CD4-positive, alpha-beta T cell treated with Interleukin-10 for 1 hour (primary cell): ENCODE results near the gene RPAP3.
"Not testable (repeated sequence)": the region's sequence is repeated elsewhere in the genome, so short reads cannot be mapped to it uniquely, and the experiment has no call there.

Experiments used
- DNase-seq: peaks from one replicate; pipeline ENCODE4 v3.0.0-alpha.2; 2020

Gene RPAP3

GRCh38 chr12:47717443-47718193 is 11.8 kb upstream of the RPAP3 start:
- peak; percentile 61 for DNase-seq

- DNase-seq, result no peak
These were observed 11.2 kb upstream of the RPAP3 start for GRCh38 chr12:47717046-47717442.

DNA sequence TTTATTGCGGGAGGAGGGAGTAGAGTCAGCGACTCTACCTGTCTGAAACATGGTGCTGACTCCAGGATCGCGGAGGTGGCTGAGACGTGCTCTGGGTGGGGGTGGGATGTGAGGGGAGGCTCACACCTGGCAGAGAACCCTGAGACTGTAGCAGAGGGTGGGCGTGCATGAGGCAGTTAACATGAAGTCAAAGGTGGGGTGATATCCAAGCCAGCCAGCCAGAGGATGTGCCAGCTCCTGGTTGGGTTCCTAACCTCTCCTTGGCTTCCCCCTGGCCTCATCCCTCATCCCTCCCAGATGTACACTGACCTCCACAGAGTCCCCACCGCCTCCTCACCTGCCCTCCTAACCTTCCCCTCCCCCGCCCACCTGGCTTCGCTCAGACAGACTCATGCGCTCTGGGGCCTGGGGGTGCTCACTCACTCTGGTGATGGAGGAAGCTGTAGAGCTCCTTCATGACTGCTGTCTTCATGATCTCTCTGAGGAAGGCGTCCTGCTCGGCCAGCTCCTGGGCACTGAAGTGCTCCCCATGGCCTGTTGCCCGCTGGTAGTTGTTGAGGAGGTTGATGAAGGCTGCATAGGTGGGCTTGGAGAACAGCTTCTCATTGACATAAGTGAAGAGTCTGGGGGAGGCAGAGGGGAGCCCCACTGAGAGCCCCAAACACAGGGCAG is 10.2 kb upstream of the RPAP3 start:
- DNase-seq, result no peak

GRCh38 chr12:47715393-47715876 is 9.6 kb upstream of the RPAP3 start:
- DNase-seq, result peak; percentile 84

DNA sequence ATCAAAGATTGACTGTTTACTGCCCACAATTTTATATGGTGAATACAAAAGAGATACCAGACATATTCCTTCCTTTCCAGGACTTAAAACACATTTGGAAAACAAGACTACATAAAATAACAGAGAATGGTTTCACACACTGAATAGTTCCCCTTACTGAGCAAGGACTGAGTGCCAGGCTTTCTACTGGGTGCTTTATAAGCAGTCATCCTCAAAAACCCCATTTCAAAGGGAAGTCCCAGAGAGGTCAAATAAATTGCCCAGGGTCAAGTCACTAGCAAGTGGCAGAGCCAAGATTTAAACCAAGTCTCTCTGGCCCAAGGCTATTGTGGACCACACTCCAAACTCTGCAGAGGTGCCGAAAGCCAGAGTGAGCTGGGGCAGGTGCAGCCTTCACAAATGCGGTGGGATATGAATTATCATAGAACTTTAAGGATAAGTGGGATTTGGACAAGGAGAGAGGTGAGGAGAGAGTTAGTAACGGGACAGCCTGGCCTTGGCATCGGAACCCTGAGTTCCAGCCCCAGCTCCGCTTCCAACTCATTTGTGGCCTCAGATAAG is 9.1 kb upstream of the RPAP3 start:
- DNase-seq, result no peak

DNA sequence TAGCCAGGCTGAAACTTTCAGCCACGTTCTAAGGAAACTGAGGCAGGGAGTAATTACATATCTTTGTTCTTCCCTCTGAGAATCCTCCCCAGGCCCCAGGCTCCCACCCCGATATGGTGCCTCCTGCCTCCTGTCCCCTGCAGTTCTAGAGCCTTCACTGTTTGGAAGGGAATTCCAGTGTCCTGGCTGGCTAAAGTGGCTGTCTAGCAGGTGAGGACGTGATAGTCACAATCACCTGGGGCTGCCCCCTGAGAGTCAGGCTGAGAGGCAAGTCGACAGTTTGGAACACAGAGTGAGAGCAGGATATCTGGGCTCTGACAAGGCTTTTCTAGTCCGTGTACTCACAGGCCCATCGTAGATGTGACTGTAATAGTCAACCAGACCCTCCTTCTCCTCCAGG is 6.3 kb upstream of the RPAP3 start:
- DNase-seq, result no peak

DNA sequence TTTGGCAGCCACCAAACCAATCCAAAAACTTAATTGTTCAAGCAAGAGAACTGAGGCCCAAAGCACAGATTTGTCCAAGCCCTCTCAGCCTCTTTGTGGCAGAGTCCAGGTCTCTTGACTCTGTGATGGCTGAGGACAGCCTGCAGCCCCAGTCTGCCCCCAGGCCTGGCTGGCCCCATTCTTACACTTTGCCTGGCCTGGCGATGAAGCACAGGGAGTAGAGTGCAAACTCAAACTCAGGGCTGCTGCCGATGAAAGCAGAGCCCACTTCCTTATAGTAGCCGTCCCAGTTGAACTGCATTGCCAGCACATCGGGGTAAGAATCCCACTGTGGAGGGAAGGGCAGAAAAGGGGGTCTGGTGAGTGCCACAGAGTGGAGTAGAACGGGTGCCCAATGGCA is 5.6 kb upstream of the RPAP3 start:
- DNase-seq, result no peak

DNA sequence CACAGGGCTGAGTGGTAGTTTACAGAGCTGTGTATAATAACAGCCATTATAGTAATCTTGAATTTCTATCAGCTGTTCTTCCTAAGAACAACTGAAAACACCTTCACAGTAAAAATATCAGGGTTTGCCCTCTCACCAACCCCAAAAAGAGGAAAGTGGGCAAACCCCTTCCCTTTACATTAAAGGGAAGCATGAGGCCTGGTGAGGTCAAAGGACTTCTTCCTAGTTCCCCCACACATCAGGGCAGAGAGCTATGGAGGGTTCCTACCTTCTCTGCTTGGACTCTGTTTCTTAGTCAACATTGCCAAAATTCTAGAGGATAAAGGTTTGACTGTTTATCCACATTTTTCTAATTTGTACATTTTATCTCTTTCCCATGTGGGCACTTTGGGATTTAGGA is 4.4 kb upstream of the RPAP3 start:
- no peak for DNase-seq

DNA sequence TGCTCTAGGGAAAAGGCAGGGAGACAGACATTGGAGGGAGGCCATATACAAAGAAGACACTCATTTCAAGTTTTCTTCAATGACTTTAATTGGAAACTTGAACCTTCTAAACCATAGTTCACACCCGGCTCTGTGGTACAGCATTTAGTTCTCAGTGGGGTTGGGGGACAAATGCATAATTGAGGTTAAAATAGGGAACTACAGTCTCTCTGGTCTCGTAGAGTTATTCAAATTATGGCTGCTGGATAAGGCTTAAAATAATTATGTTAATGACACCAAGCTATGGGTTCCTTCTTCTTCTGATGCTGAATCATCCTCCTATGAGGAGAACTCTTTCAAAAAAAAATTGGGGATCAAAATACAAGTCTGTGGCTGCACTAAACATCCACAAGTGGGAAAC is 3.8 kb upstream of the RPAP3 start:
- no peak for DNase-seq

DNA sequence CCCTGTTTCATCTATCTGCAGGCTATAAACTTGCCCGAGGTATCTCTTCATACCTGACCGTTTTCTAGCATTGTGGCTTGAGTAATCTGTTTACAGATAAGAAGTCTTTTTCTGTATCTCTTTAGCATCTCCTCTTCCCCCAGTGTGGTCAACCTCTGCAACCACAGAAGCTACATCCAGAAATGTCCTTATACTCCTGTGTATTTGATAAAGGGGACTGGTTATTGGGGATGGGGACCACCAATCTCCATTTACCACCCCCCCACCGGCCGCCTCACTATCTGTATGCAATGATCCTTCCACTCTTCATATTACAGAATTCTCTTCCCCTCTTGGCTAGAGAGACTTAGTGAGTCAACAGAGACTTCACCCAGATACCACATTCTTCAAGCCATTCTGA is 3.4 kb upstream of the RPAP3 start:
- DNase-seq, result no peak

DNA sequence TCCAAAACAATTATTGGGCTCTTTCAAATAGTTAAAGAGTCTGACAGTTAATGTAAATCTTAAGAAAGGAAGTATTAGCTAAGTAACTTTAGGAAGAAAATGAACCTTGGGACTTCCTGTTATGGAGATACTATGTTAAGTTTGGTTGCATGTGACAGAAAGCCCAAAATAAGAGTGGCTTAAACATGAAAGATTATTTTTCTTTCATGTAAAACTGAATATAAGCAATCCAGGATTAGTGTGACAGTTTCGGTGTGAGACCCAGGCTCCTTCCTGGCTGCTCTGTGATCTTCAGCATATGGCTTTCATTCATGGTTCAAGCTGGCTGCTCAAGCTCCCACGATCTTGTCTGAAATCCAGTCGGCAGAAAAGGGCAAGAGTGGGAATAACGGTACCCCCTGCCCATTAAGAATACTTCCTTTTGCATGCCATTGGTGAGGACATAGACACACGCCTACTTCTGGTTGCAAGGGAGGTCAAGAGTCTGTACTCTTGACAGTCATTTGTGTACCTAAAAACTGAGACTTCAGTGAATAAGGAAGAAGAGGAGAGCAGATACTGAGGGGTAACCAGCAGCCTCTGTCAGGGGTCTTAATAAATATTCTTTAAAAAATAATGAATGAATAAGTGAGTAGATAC is 2.2 kb upstream of the RPAP3 start:
- no peak for DNase-seq

- no peak for DNase-seq
These were observed 1.5 kb upstream of the RPAP3 start for GRCh38 chr12:47707355-47707754.

DNA sequence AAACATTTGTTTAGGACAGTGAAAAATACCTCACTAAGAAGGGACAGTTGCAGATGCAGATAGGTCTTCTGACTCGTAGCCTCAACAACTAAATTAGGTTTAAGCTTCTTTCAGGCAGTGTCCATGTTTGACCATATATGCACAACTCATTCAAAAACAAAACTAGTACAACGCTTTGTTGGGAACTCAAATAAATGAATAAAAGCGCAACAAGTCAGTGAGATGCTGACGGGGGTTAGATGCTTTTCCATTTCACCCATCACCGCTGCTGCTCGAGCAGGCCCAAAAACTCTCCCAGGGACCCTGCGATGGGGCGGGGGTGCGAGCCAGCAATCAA is 633 bp downstream of the RPAP3 start:
- DNase-seq, result no peak

DNA sequence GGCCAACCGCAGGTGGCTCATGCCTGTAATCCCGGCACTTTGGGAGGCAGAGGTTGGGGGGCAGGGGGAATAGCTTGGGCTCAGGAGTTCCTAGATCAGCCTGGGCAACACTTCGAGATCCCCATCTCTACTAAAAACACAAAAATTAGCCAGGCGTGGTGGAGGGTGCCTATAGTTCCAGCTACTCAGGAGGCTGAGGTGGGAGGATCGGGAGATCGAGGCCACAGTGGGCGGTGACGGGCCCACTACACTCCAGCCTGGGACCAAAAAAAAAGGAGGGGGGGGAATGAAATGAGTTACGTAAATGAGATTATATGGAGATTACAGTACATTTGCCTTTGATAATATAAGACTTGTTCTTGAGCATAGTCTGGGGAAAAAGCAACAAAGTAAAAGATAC is 1.1 kb downstream of the RPAP3 start:
- no peak for DNase-seq

GRCh38 chr12:47700263-47700662 is 5.6 kb downstream of the RPAP3 start:
- no peak for DNase-seq

DNA sequence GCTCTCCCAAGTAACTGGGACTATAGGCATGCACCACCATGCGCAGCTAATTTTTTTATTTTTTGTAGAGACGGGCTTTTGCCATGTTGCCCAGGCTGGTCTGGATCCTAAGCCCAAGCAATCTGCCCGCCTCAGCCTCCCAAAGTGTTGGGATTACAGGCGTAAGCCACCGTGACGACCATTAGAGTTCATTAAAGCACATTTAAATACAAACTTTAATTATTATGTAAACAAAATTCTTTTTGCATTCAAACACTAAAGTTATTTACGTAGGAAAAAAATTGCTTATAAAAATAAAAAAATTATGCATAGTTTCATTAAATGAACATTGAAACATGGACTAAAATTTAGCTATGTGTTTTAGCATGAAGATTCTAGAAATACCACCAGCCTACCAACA is 7.2 kb downstream of the RPAP3 start:
- DNase-seq, result no peak

- DNase-seq, result no peak
These were observed 7.8 kb downstream of the RPAP3 start for GRCh38 chr12:47698055-47698454.

- no peak for DNase-seq
These were observed 16.6 kb downstream of the RPAP3 start for GRCh38 chr12:47689215-47689614.

- DNase-seq, result no peak
These were observed 18.2 kb downstream of the RPAP3 start for GRCh38 chr12:47687636-47688035.

DNA sequence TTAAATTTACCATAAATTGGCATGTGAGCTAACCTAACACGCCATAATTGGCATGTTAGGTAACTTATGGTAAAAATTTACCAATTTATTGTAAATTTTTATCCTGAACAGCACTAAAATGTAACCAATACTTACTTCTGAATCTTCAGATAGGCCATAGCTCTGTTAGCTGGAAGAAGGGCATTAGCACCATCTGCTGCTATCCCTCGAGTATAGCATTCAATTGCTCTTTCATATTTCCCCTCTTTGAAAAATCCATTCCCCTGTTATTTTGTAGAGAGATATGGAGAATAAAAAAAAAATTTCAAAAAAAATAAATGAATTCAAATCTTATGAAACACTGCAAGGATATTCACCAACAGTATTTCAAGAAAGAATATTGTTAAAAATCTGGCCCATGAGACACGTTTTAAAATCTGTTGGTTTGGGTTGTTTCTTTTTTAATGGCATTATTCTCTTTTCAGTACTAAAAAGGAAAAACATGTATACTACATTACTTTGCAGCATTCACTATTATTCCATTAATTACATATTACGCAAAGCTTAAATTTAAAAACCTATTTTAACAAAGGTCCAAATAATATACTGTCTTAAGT is 19.1 kb downstream of the RPAP3 start:
- DNase-seq, result peak; percentile 42

DNA sequence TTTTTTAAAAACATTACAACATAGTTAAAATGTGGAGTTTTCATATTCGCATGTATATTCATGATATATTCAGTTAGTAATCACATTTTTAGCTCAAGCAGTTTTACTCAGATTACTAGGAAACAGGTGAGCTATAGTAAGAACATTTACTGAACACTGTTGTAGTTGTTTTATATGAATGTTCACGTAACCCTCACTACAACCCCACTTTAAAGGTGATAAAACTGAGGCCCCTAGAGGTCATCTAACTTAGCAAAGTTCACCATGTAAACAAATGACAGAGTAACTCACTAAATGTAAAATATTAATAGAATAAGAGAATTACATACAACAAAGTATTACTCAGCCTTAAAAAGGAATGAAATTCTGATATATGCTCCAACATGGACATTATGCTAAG is 26.0 kb downstream of the RPAP3 start:
- no peak for DNase-seq

- DNase-seq, result no peak
These were observed 33.8 kb downstream of the RPAP3 start for GRCh38 chr12:47672068-47672467.

DNA sequence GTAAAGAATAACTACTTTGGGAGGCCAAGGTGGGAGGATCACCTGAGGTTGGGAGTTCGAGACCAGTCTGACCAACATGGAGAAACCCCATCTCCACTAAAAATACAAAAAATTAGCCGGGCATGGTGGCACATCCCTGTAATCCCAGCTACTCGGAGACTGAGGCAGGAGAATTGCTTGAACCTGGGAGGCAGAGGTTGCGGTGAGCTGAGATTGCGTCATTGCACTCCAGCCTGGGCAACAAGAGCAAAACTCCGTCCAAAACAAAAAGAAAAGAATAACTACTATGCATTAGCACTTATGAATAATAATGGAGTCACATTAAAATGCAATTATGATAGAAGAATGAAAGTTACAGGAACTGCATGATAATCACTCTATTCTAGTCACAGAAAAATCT is 37.9 kb downstream of the RPAP3 start:
- DNase-seq, result not testable (repeated sequence)
